ENCODE results near the gene NHLRC2.
A peak's percentile ranks its signal among the peaks of the same experiment; 100 is the strongest.
"Not testable (repeated sequence)": the region's sequence is repeated elsewhere in the genome, so short reads cannot be mapped to it uniquely, and the experiment has no call there.

The NHLRC2 gene, protein sequence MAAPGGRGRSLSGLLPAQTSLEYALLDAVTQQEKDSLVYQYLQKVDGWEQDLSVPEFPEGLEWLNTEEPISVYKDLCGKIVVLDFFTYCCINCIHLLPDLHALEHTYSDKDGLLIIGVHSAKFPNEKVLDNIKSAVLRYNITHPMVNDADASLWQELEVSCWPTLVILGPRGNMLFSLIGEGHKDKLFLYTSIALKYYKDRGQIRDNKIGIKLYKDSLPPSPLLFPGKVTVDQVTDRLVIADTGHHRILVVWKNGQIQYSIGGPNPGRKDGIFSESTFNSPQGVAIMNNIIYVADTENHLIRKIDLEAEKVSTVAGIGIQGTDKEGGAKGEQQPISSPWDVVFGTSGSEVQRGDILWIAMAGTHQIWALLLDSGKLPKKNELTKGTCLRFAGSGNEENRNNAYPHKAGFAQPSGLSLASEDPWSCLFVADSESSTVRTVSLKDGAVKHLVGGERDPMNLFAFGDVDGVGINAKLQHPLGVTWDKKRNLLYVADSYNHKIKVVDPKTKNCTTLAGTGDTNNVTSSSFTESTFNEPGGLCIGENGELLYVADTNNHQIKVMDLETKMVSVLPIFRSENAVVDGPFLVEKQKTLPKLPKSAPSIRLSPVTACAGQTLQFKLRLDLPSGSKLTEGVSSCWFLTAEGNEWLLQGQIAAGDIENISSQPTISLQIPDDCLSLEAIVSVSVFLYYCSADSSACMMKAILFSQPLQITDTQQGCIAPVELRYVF

DNA sequence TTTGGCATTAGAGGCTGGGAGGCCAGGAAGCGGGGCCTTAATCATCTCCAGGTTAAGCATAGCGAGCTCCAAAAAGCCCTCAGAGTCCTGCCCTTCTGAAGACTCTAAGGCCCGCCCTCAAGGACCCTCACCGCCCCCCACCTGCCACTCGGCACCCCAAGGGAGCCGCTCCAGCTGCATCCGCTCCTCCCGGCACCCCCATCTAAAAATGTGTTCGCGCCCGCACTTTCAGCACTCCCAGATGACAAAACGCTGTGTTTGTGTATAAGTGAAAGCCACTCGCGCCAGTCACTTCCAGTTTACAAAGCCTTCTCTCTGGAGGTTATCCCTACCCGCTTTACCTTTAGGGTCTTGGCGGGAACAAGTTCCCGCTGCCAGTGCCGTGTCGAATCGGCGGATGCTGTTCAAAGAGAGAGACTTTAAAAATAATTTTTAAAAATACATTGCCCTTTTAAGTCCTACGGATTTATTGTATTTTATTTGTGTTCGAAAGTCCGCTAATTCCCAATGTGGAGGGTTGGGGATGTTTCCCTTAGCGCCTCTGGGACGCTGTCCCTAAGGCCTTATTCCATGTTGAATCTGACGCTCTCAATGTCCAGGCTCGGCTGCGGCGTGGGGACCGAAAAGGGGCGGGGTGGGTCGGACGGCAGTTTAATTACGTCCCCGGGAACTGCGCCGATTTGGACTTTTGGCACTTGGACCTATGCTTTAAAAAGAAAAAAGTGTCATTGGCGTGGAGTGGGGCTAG, at the start of gene NHLRC2, which contains the start of gene DCLRE1A:
NHLRC2 (plus strand) TSS at position 649 of the 748 bp plus-strand sequence. CDS start 212 bp downstream, outside the sequence.
DCLRE1A (minus strand) TSS at position 70 of the 748 bp plus-strand sequence. CDS start 900 bp downstream, outside the sequence.
- peak within 1 kb of the TSS; percentile 89 for H3K4me3 ChIP-seq (ENCODE audit: low read depth, low read length)
- TF ChIP-seq, protein P1, sequence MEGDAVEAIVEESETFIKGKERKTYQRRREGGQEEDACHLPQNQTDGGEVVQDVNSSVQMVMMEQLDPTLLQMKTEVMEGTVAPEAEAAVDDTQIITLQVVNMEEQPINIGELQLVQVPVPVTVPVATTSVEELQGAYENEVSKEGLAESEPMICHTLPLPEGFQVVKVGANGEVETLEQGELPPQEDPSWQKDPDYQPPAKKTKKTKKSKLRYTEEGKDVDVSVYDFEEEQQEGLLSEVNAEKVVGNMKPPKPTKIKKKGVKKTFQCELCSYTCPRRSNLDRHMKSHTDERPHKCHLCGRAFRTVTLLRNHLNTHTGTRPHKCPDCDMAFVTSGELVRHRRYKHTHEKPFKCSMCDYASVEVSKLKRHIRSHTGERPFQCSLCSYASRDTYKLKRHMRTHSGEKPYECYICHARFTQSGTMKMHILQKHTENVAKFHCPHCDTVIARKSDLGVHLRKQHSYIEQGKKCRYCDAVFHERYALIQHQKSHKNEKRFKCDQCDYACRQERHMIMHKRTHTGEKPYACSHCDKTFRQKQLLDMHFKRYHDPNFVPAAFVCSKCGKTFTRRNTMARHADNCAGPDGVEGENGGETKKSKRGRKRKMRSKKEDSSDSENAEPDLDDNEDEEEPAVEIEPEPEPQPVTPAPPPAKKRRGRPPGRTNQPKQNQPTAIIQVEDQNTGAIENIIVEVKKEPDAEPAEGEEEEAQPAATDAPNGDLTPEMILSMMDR (IDR thresholded peaks at IDR 0.05; ENCODE audit: low read depth, low read length), result no peak
- peak; percentile 92 for DNase-seq (ENCODE audit: low read depth, low spot score)
- in situ Hi-C loops (cut with HindIII; ENCODE audit: low sequenced_read_pairs), result no loop called here

DNA sequence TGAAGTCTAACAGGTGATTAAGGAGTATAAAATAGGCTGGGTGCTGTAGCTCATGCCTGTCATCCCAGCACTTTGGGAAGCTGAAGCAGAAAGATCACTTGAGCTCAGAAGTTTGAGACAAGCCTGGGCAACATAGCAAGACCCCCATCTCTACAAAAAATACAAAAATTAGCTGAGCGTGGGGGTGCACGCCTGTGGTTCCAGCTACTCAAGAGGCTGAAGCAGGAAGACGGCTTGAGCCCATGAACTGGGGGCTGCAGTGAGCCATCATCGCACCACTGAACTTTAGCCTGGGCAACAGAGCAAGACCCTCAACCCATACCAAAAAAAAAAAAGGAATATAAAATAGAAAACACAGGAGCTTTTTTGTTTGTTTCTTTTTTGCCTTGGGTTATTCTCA, 48.0 kb upstream of the NHLRC2 start:
- TF ChIP-seq, protein P1 (IDR thresholded peaks at IDR 0.05; ENCODE audit: low read depth, low read length), result no peak
- no peak overlapping the region for H3K4me3 ChIP-seq (ENCODE audit: low read depth, low read length)
- in situ Hi-C loops (cut with HindIII; ENCODE audit: low sequenced_read_pairs), result no loop called here
- no peak for DNase-seq (ENCODE audit: low read depth, low spot score)

DNA sequence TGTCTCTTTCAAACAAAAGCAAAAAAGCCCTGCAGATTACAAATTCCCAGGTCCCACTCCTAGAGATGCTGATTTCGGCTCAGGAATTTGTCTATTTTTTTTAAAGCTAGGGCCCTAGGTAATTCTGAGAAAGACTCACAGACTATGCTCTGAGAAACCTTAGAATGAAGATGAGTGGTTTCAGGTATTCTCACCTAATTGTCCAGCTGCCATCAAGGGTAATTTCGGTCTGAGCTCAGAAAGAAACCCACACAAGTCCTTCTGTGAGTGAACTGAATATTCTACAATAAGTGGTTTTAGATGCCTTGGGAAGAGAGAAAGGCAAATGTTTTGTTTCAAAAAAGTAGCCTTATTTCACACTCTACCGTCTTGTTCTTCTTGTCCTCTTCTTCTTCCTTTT, 46.3 kb upstream of the NHLRC2 start:
- no peak for DNase-seq (ENCODE audit: low read depth, low spot score)
- H3K4me3 ChIP-seq (ENCODE audit: low read depth, low read length), result no peak overlapping the region
- TF ChIP-seq, protein P1 (IDR thresholded peaks at IDR 0.05; ENCODE audit: low read depth, low read length), result no peak
- in situ Hi-C loops (cut with HindIII; ENCODE audit: low sequenced_read_pairs), result no loop called here

DNA sequence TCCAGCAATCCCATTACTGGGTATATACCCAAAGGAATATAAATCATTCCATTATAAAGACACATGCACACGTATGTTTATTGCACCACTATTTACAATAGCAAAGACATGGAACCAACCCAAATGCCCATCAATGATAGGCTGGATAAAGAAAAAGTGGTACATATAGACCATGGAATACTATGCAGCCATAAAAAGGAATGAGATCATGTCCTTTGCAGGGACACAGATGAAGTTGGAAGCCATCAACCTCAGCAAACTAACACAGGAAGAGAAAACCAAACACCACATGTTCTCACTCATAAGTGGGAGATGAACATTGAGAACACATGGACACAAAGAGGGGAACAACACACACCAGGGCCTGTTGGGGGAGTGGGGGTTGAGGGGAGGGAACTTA, 39.8 kb upstream of the NHLRC2 start:
- H3K4me3 ChIP-seq (ENCODE audit: low read depth, low read length); in situ Hi-C loops (cut with HindIII; ENCODE audit: low sequenced_read_pairs); DNase-seq (ENCODE audit: low read depth, low spot score): not testable (repeated sequence)

DNA sequence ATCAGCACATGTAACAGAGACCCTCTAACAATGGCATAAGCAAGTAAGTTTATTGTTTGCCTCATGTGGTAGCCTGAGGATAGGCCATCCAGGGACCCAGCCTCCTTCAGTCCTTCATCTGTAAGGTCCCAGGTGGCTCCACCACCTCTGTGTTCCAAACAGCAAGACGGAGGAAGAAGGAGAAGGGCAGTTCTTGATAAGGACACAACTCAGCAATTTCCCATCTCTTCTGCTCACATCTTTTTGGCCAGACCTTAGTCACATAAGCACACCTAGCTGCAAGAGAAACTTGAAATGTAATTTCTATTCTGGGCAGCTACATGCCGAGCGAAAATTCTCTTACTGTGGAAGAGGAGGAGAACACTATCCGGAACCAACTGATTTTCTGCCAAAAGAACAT, 34.5 kb upstream of the NHLRC2 start:
- TF ChIP-seq, protein P1 (IDR thresholded peaks at IDR 0.05; ENCODE audit: low read depth, low read length), result no peak
- DNase-seq (ENCODE audit: low read depth, low spot score), result no peak

DNA sequence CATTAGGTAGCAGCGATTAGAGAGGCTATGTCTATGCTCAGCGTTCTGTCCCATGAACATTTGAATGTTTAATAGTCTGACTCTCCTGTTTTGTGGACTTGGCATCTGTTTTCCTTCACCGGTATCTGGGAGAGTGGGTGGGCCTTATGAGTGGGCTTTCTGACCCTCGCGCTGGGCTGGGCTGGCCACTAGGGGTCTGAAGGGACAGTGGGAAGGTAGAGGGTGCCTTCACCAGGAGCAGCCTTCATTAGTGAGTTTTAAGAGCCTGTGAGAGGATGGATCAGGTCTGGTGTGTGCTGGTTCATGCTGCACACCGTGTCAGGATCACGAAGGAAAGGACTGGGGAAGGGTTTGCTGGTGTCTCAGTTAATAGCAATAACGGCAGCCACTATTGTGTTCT, 34.0 kb upstream of the NHLRC2 start:
- DNase-seq (ENCODE audit: low read depth, low spot score), result no peak
- TF ChIP-seq, protein P1 (IDR thresholded peaks at IDR 0.05; ENCODE audit: low read depth, low read length), result peak; percentile 25
- in situ Hi-C loops (cut with HindIII; ENCODE audit: low sequenced_read_pairs), result no loop called here
- no peak overlapping the region for H3K4me3 ChIP-seq (ENCODE audit: low read depth, low read length)

More for the DNA sequence above, 34.5 kb upstream of the NHLRC2 start:
- in situ Hi-C loops (cut with HindIII; ENCODE audit: low sequenced_read_pairs), result no loop called here
- H3K4me3 ChIP-seq (ENCODE audit: low read depth, low read length), result no peak overlapping the region

DNA sequence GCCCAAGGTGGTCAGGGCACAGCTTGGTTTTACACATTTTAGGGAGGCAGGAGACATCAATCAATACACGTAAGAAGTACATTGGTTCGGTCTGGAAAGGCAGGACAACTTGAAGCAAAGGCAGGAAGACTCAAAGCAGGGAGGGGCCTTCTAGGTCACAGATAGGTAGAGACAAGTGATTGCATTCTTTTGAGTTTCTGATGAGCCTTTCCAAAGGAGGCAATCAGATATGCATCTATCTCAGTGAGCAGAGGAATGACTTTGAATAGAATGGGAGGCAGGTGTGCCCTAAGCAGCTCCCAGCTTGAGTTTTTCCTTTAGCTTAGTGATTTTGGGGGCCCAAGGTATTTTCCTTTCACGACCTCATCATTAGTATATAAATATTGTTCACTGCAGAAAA, 33.2 kb upstream of the NHLRC2 start:
- in situ Hi-C loops (cut with HindIII; ENCODE audit: low sequenced_read_pairs); DNase-seq (ENCODE audit: low read depth, low spot score); H3K4me3 ChIP-seq (ENCODE audit: low read depth, low read length): not testable (repeated sequence)
